PC-3 (cell line): ENCODE measurements around the gene ADAMTS9.

Experiments used
- CTCF ChIP-seq: fragments of 300-600 bp; sonication (generic); conservative IDR thresholded peaks from 2 replicates; pipeline ENCODE4 v1.5.1; 2017; ENCODE audit warnings: antibody characterized with exemption, low read depth, mild to moderate bottlenecking, low read length
- EZH2phosphoT487 ChIP-seq: fragments of 300-600 bp; sonication (generic); IDR thresholded peaks from 2 replicates; pipeline ENCODE4 v1.6.1; 2018; ENCODE audit warnings: mild to moderate bottlenecking, antibody characterized with exemption, low read length, borderline replicate concordance

GRCh38 chr3:64680334-64680733 lies 7.5 kb downstream of the ADAMTS9 start:
- TF ChIP-seq CTCF (no peak), EZH2phosphoT487 (no peak)
